ENCODE measurements around the gene IGFL4.

The IGFL4 gene

GRCh38 chr19:46030812-46031550 lies 9.8 kb downstream of the IGFL4 start:
- Histone ChIP-seq H3K4me3 (ENCODE audit: low read length) (no peak overlapping the region), H3K4me1 (ENCODE audit: control insufficient read depth, insufficient read depth, low read length) (no peaks in the 10 kb centered on the region), H3K36me3 (ENCODE audit: control insufficient read depth, insufficient read depth, low read length) (no peaks in the 10 kb centered on the region), H3K9ac (ENCODE audit: low read length) (no peak overlapping the region), H3K9me3 (ENCODE audit: control insufficient read depth, low read length) (no peaks in the 10 kb centered on the region), H3K27me3 (ENCODE audit: control insufficient read depth, insufficient read depth, low read length) (peaks cover 2% of the 10 kb centered on the region)

GRCh38 chr19:46025835-46026234 lies 15.0 kb downstream of the IGFL4 start:
- H3K27me3 ChIP-seq (ENCODE audit: control insufficient read depth, insufficient read depth, low read length), result peaks cover 23% of the 10 kb centered on the region

GRCh38 chr19:46023311-46023779 lies 17.5 kb downstream of the IGFL4 start:
- Histone ChIP-seq H3K9ac (ENCODE audit: low read length) (no peak overlapping the region), H3K36me3 (ENCODE audit: control insufficient read depth, insufficient read depth, low read length) (no peaks in the 10 kb centered on the region), H3K9me3 (ENCODE audit: control insufficient read depth, low read length) (no peaks in the 10 kb centered on the region), H3K4me3 (ENCODE audit: low read length) (no peak overlapping the region), H3K4me1 (ENCODE audit: control insufficient read depth, insufficient read depth, low read length) (no peaks in the 10 kb centered on the region), H3K27me3 (ENCODE audit: control insufficient read depth, insufficient read depth, low read length) (peaks cover 23% of the 10 kb centered on the region)

More at GRCh38 chr19:46025835-46026234, 15.0 kb downstream of the IGFL4 start:
- no peaks in the 10 kb centered on the region for H3K9me3 ChIP-seq (ENCODE audit: control insufficient read depth, low read length)
- no peak overlapping the region for H3K4me3 ChIP-seq (ENCODE audit: low read length)
- no peaks in the 10 kb centered on the region for H3K4me1 ChIP-seq (ENCODE audit: control insufficient read depth, insufficient read depth, low read length)
- no peaks in the 10 kb centered on the region for H3K36me3 ChIP-seq (ENCODE audit: control insufficient read depth, insufficient read depth, low read length)
- H3K9ac ChIP-seq (ENCODE audit: low read length), result no peak overlapping the region

- Histone ChIP-seq H3K9me3 (ENCODE audit: control insufficient read depth, low read length) (no peaks in the 10 kb centered on the region), H3K4me3 (ENCODE audit: low read length) (no peak within 1 kb of the TSS), H3K9ac (ENCODE audit: low read length) (no peak within 1 kb of the TSS), H3K36me3 (ENCODE audit: control insufficient read depth, insufficient read depth, low read length) (no peaks in the 10 kb centered on the region), H3K4me1 (ENCODE audit: control insufficient read depth, insufficient read depth, low read length) (no peaks in the 10 kb centered on the region), H3K27me3 (ENCODE audit: control insufficient read depth, insufficient read depth, low read length) (peaks cover 23% of the 10 kb centered on the region)
Measured at GRCh38 chr19:46022431-46023310, 18.1 kb downstream of the IGFL4 start, which contains the start of gene PGLYRP1. PGLYRP1 (minus strand) TSS chr19:46023053; CDS start chr19:46023021, 32 bp downstream.

- H3K36me3 ChIP-seq (ENCODE audit: control insufficient read depth, insufficient read depth, low read length), result no peaks in the 10 kb centered on the region
- H3K4me1 ChIP-seq (ENCODE audit: control insufficient read depth, insufficient read depth, low read length), result no peaks in the 10 kb centered on the region
- H3K9ac ChIP-seq (ENCODE audit: low read length), result no peak overlapping the region
- peaks cover 23% of the 10 kb centered on the region for H3K27me3 ChIP-seq (ENCODE audit: control insufficient read depth, insufficient read depth, low read length)
- H3K9me3 ChIP-seq (ENCODE audit: control insufficient read depth, low read length), result no peaks in the 10 kb centered on the region
- H3K4me3 ChIP-seq (ENCODE audit: low read length), result no peak overlapping the region
Measured at GRCh38 chr19:46022061-46022430, 18.8 kb downstream of the IGFL4 start.

GRCh38 chr19:46021531-46022041 lies 19.2 kb downstream of the IGFL4 start:
- Histone ChIP-seq H3K4me1 (ENCODE audit: control insufficient read depth, insufficient read depth, low read length) (no peaks in the 10 kb centered on the region), H3K9me3 (ENCODE audit: control insufficient read depth, low read length) (no peaks in the 10 kb centered on the region), H3K4me3 (ENCODE audit: low read length) (no peak overlapping the region), H3K9ac (ENCODE audit: low read length) (no peak overlapping the region), H3K27me3 (ENCODE audit: control insufficient read depth, insufficient read depth, low read length) (peaks cover 23% of the 10 kb centered on the region), H3K36me3 (ENCODE audit: control insufficient read depth, insufficient read depth, low read length) (no peaks in the 10 kb centered on the region)

- H3K27me3 ChIP-seq (ENCODE audit: control insufficient read depth, insufficient read depth, low read length), result peaks cover 28% of the 10 kb centered on the region
- peaks cover 8% of the 10 kb centered on the region for H3K4me1 ChIP-seq (ENCODE audit: control insufficient read depth, insufficient read depth, low read length)
- H3K4me3 ChIP-seq (ENCODE audit: low read length), result no peak overlapping the region
- H3K36me3 ChIP-seq (ENCODE audit: control insufficient read depth, insufficient read depth, low read length), result no peaks in the 10 kb centered on the region
- H3K9me3 ChIP-seq (ENCODE audit: control insufficient read depth, low read length), result no peaks in the 10 kb centered on the region
- H3K9ac ChIP-seq (ENCODE audit: low read length), result no peak overlapping the region
Measured at GRCh38 chr19:46020819-46021125, 20.0 kb downstream of the IGFL4 start.

- Histone ChIP-seq H3K36me3 (ENCODE audit: control insufficient read depth, insufficient read depth, low read length) (no peaks in the 10 kb centered on the region), H3K27me3 (ENCODE audit: control insufficient read depth, insufficient read depth, low read length) (peaks cover 42% of the 10 kb centered on the region), H3K9me3 (ENCODE audit: control insufficient read depth, low read length) (no peaks in the 10 kb centered on the region), H3K4me3 (ENCODE audit: low read length) (no peak overlapping the region), H3K4me1 (ENCODE audit: control insufficient read depth, insufficient read depth, low read length) (peaks cover 17% of the 10 kb centered on the region), H3K9ac (ENCODE audit: low read length) (no peak overlapping the region)
Measured at GRCh38 chr19:46019270-46019669, 21.5 kb downstream of the IGFL4 start.

- Histone ChIP-seq H3K4me1 (ENCODE audit: control insufficient read depth, insufficient read depth, low read length) (peaks cover 17% of the 10 kb centered on the region), H3K27me3 (ENCODE audit: control insufficient read depth, insufficient read depth, low read length) (peaks cover 42% of the 10 kb centered on the region), H3K9ac (ENCODE audit: low read length) (no peak overlapping the region), H3K4me3 (ENCODE audit: low read length) (no peak overlapping the region), H3K9me3 (ENCODE audit: control insufficient read depth, low read length) (no peaks in the 10 kb centered on the region), H3K36me3 (ENCODE audit: control insufficient read depth, insufficient read depth, low read length) (no peaks in the 10 kb centered on the region)
Measured at GRCh38 chr19:46018729-46019251, 22.0 kb downstream of the IGFL4 start.

GRCh38 chr19:46017874-46018675 lies 22.7 kb downstream of the IGFL4 start:
- peaks cover 39% of the 10 kb centered on the region for H3K27me3 ChIP-seq (ENCODE audit: control insufficient read depth, insufficient read depth, low read length)
- no peaks in the 10 kb centered on the region for H3K9me3 ChIP-seq (ENCODE audit: control insufficient read depth, low read length)
- H3K4me3 ChIP-seq (ENCODE audit: low read length), result no peak overlapping the region
- no peaks in the 10 kb centered on the region for H3K36me3 ChIP-seq (ENCODE audit: control insufficient read depth, insufficient read depth, low read length)
- H3K4me1 ChIP-seq (ENCODE audit: control insufficient read depth, insufficient read depth, low read length), result peaks cover 17% of the 10 kb centered on the region
- H3K9ac ChIP-seq (ENCODE audit: low read length), result no peak overlapping the region

GRCh38 chr19:46017095-46017429 lies 23.7 kb downstream of the IGFL4 start:
- no peaks in the 10 kb centered on the region for H3K36me3 ChIP-seq (ENCODE audit: control insufficient read depth, insufficient read depth, low read length)
- H3K27me3 ChIP-seq (ENCODE audit: control insufficient read depth, insufficient read depth, low read length), result peaks cover 28% of the 10 kb centered on the region
- H3K4me1 ChIP-seq (ENCODE audit: control insufficient read depth, insufficient read depth, low read length), result peaks cover 17% of the 10 kb centered on the region
- no peak overlapping the region for H3K4me3 ChIP-seq (ENCODE audit: low read length)
- H3K9ac ChIP-seq (ENCODE audit: low read length), result no peak overlapping the region
- H3K9me3 ChIP-seq (ENCODE audit: control insufficient read depth, low read length), result no peaks in the 10 kb centered on the region
